ENCODE results near the gene DAP.
A peak's percentile ranks its signal among the peaks of the same experiment; 100 is the strongest.
"Not testable (repeated sequence)": the region's sequence is repeated elsewhere in the genome, so short reads cannot be mapped to it uniquely, and the experiment has no call there.

Gene DAP, protein sequence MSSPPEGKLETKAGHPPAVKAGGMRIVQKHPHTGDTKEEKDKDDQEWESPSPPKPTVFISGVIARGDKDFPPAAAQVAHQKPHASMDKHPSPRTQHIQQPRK

DNA sequence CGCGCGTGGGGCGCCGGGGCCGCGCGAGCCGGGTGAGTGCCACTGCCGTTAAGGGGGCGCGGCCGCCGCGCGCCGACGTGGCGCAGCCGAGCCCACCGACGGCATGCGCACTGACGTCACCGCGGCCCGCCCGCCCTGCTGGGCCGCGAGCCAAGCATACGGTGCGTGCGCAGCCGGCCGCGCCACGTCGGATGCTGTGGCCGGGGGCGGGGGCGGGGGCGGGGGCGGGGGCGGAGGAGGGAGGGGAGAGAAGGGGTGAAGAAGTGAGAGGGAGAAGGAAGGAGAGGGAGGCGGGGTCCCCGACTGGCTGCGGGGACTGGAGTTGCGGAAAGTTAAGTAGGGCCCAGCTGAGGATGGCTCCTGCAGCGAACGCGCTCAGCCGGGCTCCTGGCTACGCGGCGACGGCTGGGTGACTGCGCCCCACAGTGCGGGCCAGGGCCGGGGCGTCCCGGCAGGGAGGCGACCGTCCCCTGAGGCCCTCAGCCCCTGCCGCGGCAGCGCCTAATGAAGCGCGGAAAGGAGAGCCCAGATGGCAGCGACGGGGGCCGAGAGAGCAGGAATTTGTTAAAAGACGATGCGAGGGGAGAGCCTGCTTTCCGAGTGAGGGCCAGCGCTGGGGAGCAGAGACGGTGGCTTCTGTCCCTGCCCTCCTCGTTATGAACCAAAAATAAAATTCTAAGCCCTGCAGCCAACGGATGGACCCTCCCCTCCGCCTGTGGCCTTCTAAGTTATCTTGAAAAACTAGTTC is at the start of gene DAP:
DAP (minus strand) TSS at position 50 of the 748 bp plus-strand sequence. CDS start 166 bp downstream, outside the sequence.
- Mint-ChIP-seq H3K4me3 (peak within 1 kb of the TSS; percentile 92), H3K9me3 (no peaks in the 10 kb centered on the region), H3K27ac (peak within 1 kb of the TSS; percentile 84), H3K4me1 (ENCODE audit: low read depth) (peaks cover 28% of the 10 kb centered on the region), H3K36me3 (ENCODE audit: low read depth) (peaks cover 10% of the 10 kb centered on the region), H3K27me3 (ENCODE audit: low read depth) (peaks cover 8% of the 10 kb centered on the region)
- peak; percentile 89 for DNase-seq (ENCODE audit: low spot score)

DNA sequence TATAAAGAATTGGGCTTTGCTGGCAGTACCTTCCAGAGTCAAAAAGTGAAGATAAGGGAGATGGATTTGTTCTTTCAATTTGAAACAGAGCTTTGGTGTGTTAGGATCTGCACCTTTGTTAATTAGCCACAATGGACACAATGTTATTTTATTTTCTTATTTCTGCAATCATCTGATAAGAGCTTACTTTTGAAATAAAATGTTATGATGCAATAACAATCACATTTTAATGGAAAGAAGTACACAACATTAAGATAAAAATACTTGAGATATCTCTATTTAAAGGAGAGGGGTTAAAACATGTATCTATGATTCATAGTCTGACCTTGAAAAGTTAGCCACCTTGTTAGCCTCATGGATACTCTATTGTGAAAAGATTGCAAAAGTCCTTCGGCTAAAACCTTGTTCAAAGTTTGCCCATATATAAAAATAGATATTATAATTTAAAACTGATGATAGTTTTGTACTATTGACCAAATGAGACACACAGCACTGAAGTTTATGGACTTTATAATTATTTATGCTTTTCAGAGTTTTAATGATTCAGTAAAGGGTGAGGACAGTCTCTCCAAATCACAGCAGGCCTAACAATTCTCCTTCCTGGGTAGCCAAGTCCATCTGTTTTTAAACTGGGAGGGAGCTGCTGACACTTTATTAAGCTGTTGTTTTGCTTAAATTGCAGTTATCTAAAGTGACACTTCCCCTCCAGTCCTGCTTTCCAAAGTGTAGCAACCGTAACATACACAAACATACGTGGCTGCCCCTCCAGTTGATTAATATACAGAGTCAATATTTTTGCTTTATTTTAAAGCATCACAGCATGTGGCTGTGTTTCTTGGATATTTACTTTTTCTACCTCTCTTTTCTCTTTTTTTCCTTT is 47.6 kb upstream of the DAP start:
- Mint-ChIP-seq H3K27me3 (ENCODE audit: low read depth) (peaks cover 13% of the 10 kb centered on the region), H3K9me3 (no peaks in the 10 kb centered on the region), H3K4me1 (ENCODE audit: low read depth) (no peaks in the 10 kb centered on the region), H3K4me3 (no peak overlapping the region), H3K36me3 (ENCODE audit: low read depth) (no peaks in the 10 kb centered on the region), H3K27ac (no peak overlapping the region)
- DNase-seq (ENCODE audit: low spot score), result no peak

DNA sequence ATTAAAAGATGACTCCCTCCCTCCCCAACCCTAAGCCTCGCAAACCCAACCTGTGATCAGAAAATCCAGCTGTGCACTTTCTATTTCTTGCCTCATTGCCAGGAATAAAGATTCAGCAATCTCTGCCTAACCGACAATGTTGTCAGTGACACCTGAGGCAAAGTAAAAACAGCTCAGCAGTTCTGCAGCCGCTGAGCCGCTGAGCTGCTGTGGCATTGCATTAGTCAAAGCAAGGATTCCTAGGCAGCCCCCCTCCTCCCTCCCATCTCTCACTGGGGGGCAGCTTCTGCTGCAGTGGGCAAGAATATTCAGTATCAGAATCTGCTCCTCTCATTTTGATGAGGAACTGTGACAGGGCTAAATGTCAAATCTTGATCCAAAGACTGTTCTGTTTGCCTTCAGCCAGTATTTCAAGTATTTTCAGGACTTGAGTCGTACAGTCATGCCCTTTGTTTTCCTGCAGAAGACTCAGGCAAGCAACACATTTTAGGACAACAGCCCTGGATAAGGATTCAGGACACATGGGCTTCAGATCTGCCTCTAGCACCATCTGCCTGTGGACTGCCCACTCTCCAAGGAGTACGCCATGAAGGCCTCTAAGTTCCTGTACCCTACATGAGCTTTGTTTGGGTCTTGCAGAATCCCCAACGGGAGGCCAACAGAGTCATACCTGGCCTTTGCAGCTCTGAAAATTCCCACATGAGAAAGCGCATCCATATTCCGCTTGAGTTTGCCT is 41.1 kb upstream of the DAP start:
- Mint-ChIP-seq H3K4me1 (ENCODE audit: low read depth) (no peaks in the 10 kb centered on the region), H3K9me3 (no peaks in the 10 kb centered on the region), H3K36me3 (ENCODE audit: low read depth) (no peaks in the 10 kb centered on the region), H3K27me3 (ENCODE audit: low read depth) (peaks cover 16% of the 10 kb centered on the region), H3K4me3 (no peak overlapping the region), H3K27ac (no peak overlapping the region)
- no peak for DNase-seq (ENCODE audit: low spot score)

DNA sequence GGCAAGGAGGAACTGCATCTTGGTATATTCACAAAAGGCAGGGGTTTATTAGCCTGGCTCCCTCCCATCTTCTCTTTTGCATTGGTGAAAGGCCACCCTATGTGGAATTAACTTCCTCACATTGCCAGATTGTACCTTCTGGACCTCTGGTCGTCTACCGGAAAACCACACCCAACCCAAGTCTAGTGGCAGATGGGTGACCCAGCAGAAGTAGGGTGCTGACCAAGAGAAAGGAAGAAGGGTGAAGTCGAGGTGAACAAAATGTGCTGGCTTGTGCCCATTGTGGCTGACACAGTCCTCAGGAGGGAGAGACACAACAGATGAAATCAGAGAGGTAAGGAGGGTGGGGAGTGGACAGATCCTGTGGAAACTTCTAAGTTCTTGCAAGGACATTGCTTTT is 39.8 kb upstream of the DAP start:
- H3K4me1 Mint-ChIP-seq (ENCODE audit: low read depth), result no peaks in the 10 kb centered on the region
- H3K4me3 Mint-ChIP-seq, result no peak overlapping the region
- no peaks in the 10 kb centered on the region for H3K36me3 Mint-ChIP-seq (ENCODE audit: low read depth)
- H3K9me3 Mint-ChIP-seq, result no peaks in the 10 kb centered on the region
- peaks cover 22% of the 10 kb centered on the region for H3K27me3 Mint-ChIP-seq (ENCODE audit: low read depth)
- no peak overlapping the region for H3K27ac Mint-ChIP-seq
- DNase-seq (ENCODE audit: low spot score), result no peak

DNA sequence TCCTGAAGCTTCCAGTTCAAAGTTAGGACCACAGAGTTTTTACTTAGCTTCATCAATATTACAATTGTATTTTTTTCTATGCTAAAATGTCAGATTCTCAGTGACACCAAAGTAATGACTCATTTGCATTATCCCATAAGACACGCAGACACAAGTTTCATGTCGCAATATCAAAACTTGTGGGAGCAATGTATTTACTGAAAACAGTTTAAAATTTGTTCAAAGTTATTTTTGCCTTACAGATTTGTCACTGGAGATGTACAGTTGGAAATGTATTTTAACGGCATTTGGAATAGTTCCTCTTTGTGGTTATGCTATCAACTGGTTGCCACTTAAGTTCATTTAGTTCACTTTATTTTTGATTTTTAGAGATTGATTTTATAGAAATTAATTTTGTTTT is 36.2 kb upstream of the DAP start:
- H3K27ac Mint-ChIP-seq, result no peak overlapping the region
- no peak for DNase-seq (ENCODE audit: low spot score)
- H3K27me3 Mint-ChIP-seq (ENCODE audit: low read depth), result peaks cover 20% of the 10 kb centered on the region
- no peaks in the 10 kb centered on the region for H3K9me3 Mint-ChIP-seq
- H3K4me3 Mint-ChIP-seq, result no peak overlapping the region
- H3K4me1 Mint-ChIP-seq (ENCODE audit: low read depth), result no peaks in the 10 kb centered on the region
- no peaks in the 10 kb centered on the region for H3K36me3 Mint-ChIP-seq (ENCODE audit: low read depth)

DNA sequence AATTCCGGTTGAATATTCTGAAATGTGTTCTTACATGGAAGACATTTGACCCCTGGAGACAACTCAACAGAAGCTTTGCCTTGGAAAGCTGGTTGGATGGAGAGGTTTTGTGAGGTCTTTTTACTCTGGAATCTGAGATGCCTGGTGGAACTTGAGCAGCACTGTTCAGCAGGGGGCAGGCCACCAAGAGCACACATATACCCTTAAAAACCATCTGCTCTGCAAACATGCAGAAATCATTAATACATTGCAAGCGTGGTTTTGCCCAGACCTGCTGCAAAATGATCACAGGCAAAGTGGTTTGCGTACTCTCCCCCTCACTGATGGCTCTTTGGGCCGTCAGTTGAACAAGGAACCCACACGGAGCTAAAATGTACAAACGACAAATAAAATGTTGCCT is 32.8 kb upstream of the DAP start:
- no peak for DNase-seq (ENCODE audit: low spot score)
- Mint-ChIP-seq H3K27me3 (ENCODE audit: low read depth) (peaks cover 9% of the 10 kb centered on the region), H3K27ac (no peak overlapping the region), H3K9me3 (no peaks in the 10 kb centered on the region), H3K4me1 (ENCODE audit: low read depth) (no peaks in the 10 kb centered on the region), H3K4me3 (no peak overlapping the region), H3K36me3 (ENCODE audit: low read depth) (no peaks in the 10 kb centered on the region)

DNA sequence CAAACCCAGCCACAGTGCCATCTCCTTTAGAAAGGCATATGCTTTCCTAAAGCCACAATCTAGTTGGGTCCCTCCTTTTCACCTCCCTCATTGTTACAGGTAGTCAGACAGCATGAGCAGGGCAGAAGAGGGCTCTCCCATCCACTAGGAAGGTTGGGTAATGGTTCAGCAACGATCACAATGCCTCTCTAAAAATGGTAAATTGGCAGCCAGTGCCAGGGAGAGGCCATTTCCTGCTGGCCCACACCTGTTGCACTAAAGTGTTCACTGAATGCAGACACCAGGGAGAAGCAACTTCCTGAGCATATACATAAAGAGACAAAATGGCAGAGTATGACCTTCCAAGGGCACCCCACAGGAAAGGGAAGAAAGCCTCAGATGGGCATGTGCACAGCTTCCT is 31.3 kb upstream of the DAP start:
- H3K4me1 Mint-ChIP-seq (ENCODE audit: low read depth), result no peaks in the 10 kb centered on the region
- no peak for DNase-seq (ENCODE audit: low spot score)
- H3K36me3 Mint-ChIP-seq (ENCODE audit: low read depth), result no peaks in the 10 kb centered on the region
- no peaks in the 10 kb centered on the region for H3K9me3 Mint-ChIP-seq
- H3K4me3 Mint-ChIP-seq, result no peak overlapping the region
- H3K27ac Mint-ChIP-seq, result no peak overlapping the region
- H3K27me3 Mint-ChIP-seq (ENCODE audit: low read depth), result peaks cover 6% of the 10 kb centered on the region

DNA sequence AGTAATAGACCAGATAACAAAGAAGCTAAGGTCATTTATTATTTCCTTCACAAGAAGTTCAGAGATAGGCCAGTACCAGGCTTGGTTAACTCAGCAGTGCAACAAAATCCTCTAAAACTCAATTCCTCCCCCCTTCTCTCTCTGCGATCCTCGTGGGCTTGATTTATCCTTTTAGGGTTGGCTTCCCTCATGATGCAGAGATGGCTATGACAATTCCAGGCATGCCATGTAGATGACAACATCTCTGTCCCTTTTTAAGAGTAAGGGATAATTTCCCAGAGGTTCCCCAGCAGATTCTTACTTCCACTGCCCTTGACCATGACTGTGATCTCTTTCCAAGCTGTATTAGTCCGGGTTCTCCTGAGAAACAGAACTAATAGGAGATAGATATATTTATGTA is 28.7 kb upstream of the DAP start:
- DNase-seq (ENCODE audit: low spot score), result no peak
- Mint-ChIP-seq H3K27me3 (ENCODE audit: low read depth) (no peaks in the 10 kb centered on the region), H3K27ac (no peak overlapping the region)

DNA sequence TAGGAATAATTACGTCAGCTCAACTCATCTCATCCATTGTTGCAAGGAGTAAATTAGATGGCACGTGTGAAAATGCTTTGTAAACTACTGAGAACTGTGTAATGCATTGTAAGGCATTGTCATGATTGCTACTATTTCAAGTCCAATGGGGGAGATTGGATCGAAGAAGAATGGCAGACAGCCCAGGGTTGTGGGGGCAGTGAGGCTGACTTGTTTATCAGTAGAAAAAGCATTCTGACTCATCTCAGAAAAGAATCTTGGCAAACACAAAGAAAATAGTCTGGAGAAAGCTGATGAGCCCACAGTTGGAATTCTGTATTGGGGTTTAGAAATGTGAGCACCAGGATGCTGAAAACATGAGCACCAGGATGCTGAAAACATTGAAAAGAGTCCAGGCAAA is 28.0 kb upstream of the DAP start:
- no peak for DNase-seq (ENCODE audit: low spot score)
- H3K36me3 Mint-ChIP-seq (ENCODE audit: low read depth), result no peaks in the 10 kb centered on the region
- H3K27ac Mint-ChIP-seq, result no peak overlapping the region
- peaks cover 2% of the 10 kb centered on the region for H3K4me1 Mint-ChIP-seq (ENCODE audit: low read depth)
- no peaks in the 10 kb centered on the region for H3K27me3 Mint-ChIP-seq (ENCODE audit: low read depth)
- no peaks in the 10 kb centered on the region for H3K9me3 Mint-ChIP-seq
- H3K4me3 Mint-ChIP-seq, result no peak overlapping the region

More for the DNA sequence above, 28.7 kb upstream of the DAP start:
- no peak overlapping the region for H3K4me3 Mint-ChIP-seq
- H3K36me3 Mint-ChIP-seq (ENCODE audit: low read depth), result no peaks in the 10 kb centered on the region
- H3K9me3 Mint-ChIP-seq, result no peaks in the 10 kb centered on the region
- H3K4me1 Mint-ChIP-seq (ENCODE audit: low read depth), result peaks cover 2% of the 10 kb centered on the region

DNA sequence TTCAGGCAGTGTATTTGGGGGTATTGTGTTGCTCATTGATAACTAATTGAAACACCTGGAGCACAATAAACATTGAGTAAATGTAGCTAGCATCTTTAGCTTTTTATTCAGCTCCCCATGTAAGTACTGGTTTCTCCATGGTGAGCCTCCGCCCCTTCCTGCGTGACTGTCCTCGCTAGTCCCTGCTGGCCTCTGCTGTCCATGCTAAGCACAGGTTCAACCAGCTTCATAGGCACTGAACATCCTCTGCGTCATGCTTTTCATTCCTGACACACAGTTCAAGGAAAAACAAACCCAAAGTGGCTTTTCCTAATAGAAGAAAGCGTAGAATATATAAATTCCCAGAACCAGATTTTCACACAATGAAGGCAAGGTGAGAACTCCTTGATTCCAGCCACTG is 27.3 kb upstream of the DAP start:
- Mint-ChIP-seq H3K4me1 (ENCODE audit: low read depth) (peaks cover 2% of the 10 kb centered on the region), H3K9me3 (no peaks in the 10 kb centered on the region), H3K27ac (no peak overlapping the region), H3K36me3 (ENCODE audit: low read depth) (no peaks in the 10 kb centered on the region), H3K27me3 (ENCODE audit: low read depth) (peaks cover 3% of the 10 kb centered on the region), H3K4me3 (no peak overlapping the region)
- DNase-seq (ENCODE audit: low spot score), result no peak

DNA sequence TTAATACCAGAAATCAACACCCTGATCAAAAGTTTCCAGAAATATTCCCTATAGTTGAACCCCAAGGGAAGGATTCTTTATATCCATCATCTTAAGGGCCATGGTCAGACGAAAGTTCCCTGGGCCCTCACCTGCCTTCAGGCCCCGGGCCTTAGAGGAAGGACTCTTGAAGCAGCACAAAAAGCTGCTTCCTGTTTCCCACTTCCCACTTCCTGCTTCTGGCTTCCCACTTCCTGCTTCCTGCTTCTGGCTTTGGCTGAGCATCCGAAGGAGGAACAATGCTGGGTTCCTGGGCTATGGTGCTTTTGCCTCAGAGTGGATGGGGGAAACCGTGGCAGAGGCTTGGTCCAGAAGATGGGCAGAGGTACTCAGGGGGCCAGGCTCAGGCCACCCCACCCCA is 25.8 kb upstream of the DAP start:
- Mint-ChIP-seq H3K4me1 (ENCODE audit: low read depth) (peaks cover 2% of the 10 kb centered on the region), H3K27ac (no peak overlapping the region), H3K27me3 (ENCODE audit: low read depth) (peaks cover 14% of the 10 kb centered on the region), H3K4me3 (no peak overlapping the region), H3K9me3 (no peaks in the 10 kb centered on the region), H3K36me3 (ENCODE audit: low read depth) (no peaks in the 10 kb centered on the region)
- DNase-seq (ENCODE audit: low spot score), result no peak

DNA sequence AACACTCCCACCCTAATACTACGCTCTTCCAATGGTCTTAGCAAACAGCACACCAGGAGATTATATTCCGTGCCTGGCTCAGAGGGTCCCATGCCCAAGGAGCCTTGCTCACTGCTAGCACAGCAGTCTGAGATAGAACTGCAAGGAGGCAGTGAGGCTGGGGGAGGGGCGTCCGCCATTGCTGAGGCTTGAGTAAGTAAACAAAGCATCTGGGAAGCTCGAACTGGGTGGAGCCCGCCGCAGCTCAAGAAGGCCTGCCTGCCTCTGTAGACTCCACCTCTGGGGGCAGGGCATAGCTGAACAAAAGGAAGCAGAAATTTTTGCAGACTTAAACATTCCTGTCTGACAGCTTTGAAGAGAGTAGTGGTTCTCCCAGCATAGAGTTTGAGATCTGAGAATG is 19.2 kb upstream of the DAP start:
- H3K4me3 Mint-ChIP-seq; H3K36me3 Mint-ChIP-seq (ENCODE audit: low read depth); H3K9me3 Mint-ChIP-seq; DNase-seq (ENCODE audit: low spot score); H3K27ac Mint-ChIP-seq; H3K4me1 Mint-ChIP-seq (ENCODE audit: low read depth): not testable (repeated sequence)
- peaks cover 18% of the 10 kb centered on the region for H3K27me3 Mint-ChIP-seq (ENCODE audit: low read depth)

DNA sequence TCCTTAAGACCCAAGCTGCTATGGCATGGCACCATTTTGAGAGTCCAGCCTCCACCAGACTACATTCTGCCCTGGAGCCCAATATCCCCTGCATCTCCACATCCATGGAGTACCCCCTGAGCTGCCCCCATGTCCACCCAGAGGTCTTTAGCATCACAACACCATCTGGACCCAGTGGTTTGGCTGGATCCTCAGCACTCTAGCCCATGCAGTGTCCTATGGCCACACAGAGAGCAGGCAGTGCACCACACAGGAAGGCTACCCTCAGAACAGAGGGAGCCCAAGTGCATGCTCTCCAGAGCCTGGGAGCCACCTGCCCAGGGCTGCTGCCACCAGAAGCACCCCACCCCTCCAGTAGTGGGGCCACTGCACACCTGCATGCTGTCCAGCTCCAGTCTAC is 18.6 kb upstream of the DAP start:
- Mint-ChIP-seq H3K9me3 (no peaks in the 10 kb centered on the region), H3K4me1 (ENCODE audit: low read depth) (no peaks in the 10 kb centered on the region), H3K27ac (no peak overlapping the region), H3K36me3 (ENCODE audit: low read depth) (no peaks in the 10 kb centered on the region), H3K4me3 (no peak overlapping the region), H3K27me3 (ENCODE audit: low read depth) (peaks cover 18% of the 10 kb centered on the region)
- DNase-seq (ENCODE audit: low spot score), result no peak

Measured in T-helper 2 cell treated with Interferon-gamma antibody and Interleukin-4, amounts not matched to agents 5 μg/mL and 100 μg/mL, for 36 hours (primary cell).